IPS-15b (cell line): ENCODE data around the gene IBA57.

Experiments
- H3K27me3 ChIP-seq: one replicate; pipeline ENCODE4 v1.6.1; 2013; ENCODE audit warnings: low read length; ENCODE audit not compliant: control insufficient read depth, insufficient read depth
- H3K36me3 ChIP-seq: one replicate; pipeline ENCODE4 v1.6.1; 2013; ENCODE audit warnings: low read length; ENCODE audit not compliant: control insufficient read depth, insufficient read depth
- H3K4me1 ChIP-seq: one replicate; pipeline ENCODE4 v1.6.1; 2013; ENCODE audit warnings: mild to moderate bottlenecking, low read length; ENCODE audit not compliant: control insufficient read depth, insufficient read depth
- H3K4me3 ChIP-seq: one replicate; pipeline ENCODE4 v1.5.1; 2013; ENCODE audit warnings: low read depth, low read length
- H3K9ac ChIP-seq: one replicate; pipeline ENCODE4 v1.6.1; 2013; ENCODE audit warnings: low read depth, mild to moderate bottlenecking, low read length
- H3K9me3 ChIP-seq: one replicate; pipeline ENCODE4 v1.6.1; 2013; ENCODE audit warnings: mild to moderate bottlenecking, low read length; ENCODE audit not compliant: control insufficient read depth, insufficient read depth

Gene IBA57

GRCh38 chr1:228209657-228210056 is 44.1 kb downstream of the IBA57 start:
- H3K9me3 ChIP-seq: no peaks in the 10 kb centered on the region
- H3K36me3 ChIP-seq: no peaks in the 10 kb centered on the region
- H3K4me3 ChIP-seq: no peak overlapping the region
- H3K9ac ChIP-seq: no peak overlapping the region
- no peaks in the 10 kb centered on the region for H3K4me1 ChIP-seq
- peaks cover 5% of the 10 kb centered on the region for H3K27me3 ChIP-seq

DNA sequence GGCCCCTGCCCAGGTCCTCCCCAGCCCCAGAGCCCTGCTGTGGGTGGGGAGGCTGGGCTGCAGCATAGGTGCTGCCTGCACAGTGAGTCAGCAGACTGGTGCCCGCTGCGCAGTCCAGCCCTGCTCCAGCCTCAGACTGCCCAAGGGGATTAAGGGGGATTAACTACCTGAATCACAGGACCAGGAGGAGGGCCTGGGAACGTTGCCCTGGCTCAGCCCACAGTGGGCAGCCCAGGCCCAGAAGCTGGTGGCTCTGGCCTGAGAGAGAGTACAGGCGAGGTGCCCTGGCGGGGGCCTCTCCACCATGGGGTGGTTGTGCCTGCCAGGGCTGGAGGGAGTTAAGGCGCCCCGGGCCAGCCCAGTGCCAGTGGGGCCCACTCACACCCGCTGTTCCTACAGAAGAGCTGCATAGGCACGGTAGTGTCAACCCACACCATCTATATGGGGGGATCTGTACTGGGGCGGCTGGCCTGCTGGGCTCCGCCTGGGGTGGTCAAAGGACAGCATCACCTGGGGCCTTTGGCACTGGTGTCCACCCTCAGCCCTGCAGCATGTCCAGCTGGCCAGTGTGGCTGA is 44.6 kb downstream of the IBA57 start:
- Histone ChIP-seq H3K9me3 (no peaks in the 10 kb centered on the region), H3K36me3 (no peaks in the 10 kb centered on the region), H3K4me3 (no peak overlapping the region), H3K27me3 (peaks cover 5% of the 10 kb centered on the region), H3K9ac (no peak overlapping the region), H3K4me1 (no peaks in the 10 kb centered on the region)

GRCh38 chr1:228210712-228211530 is 45.3 kb downstream of the IBA57 start:
- Histone ChIP-seq H3K27me3 (peaks cover 5% of the 10 kb centered on the region), H3K4me1 (no peaks in the 10 kb centered on the region), H3K9me3 (no peaks in the 10 kb centered on the region), H3K36me3 (no peaks in the 10 kb centered on the region), H3K4me3 (no peak overlapping the region), H3K9ac (no peak overlapping the region)

- H3K4me3 ChIP-seq: peak overlapping the region; percentile 49
- peaks cover 5% of the 10 kb centered on the region for H3K27me3 ChIP-seq
- no peaks in the 10 kb centered on the region for H3K4me1 ChIP-seq
- no peaks in the 10 kb centered on the region for H3K36me3 ChIP-seq
- H3K9me3 ChIP-seq: no peaks in the 10 kb centered on the region
- H3K9ac ChIP-seq: no peak overlapping the region
These were observed 46.2 kb downstream of the IBA57 start for GRCh38 chr1:228211531-228212414.

- Histone ChIP-seq H3K36me3 (no peaks in the 10 kb centered on the region), H3K4me3 (peak overlapping the region; percentile 49), H3K9ac (no peak overlapping the region), H3K4me1 (no peaks in the 10 kb centered on the region), H3K27me3 (peaks cover 5% of the 10 kb centered on the region), H3K9me3 (no peaks in the 10 kb centered on the region)
These were observed 46.9 kb downstream of the IBA57 start for GRCh38 chr1:228212415-228212965.

DNA sequence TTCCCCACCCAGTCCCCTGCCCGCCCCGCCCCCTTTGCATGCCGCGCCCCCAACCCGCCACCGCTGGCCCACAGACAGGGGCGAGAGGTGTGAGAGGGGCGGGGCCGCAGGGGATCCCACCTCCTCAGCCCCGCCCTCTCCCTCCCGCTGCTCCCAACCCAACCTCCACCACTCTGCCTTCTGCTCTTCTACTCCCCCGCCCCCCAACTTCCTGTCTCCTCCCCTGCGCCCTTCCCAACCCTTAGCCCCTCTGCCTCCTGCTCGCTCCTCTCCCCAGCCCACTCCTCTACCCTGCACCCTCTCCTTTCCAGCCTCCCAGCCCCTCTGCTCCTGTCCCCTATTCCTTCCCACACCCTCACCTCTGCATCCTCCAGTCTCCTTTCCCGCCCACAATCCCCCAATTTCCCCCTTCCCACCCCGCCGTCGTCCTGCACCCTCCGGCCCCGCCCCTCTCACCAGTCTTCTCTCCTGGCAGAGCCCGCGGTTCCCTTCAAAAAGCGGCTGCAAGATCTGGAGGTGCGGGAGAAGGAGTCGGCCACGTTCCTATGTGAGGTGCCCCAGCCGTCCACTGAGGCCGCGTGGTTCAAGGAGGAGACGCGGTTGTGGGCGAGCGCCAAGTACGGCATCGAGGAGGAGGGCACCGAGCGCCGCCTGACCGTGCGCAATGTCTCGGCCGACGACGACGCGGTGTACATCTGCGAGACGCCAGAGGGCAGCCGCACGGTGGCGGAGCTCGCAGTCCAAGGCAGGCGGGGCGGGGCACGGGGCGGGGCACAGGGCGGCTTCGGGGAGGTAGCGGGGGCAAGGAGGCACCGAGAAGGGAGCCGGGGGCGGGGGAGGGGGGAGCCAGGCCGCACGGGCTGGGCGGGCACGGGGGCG is 47.6 kb downstream of the IBA57 start:
- H3K4me3 ChIP-seq: peak overlapping the region; percentile 58
- peaks cover 5% of the 10 kb centered on the region for H3K27me3 ChIP-seq
- no peak overlapping the region for H3K9ac ChIP-seq
- no peaks in the 10 kb centered on the region for H3K36me3 ChIP-seq
- no peaks in the 10 kb centered on the region for H3K4me1 ChIP-seq
- no peaks in the 10 kb centered on the region for H3K9me3 ChIP-seq

GRCh38 chr1:228213917-228214808 is 48.6 kb downstream of the IBA57 start:
- Histone ChIP-seq H3K4me3 (peak overlapping the region; percentile 48), H3K4me1 (no peaks in the 10 kb centered on the region), H3K27me3 (peaks cover 5% of the 10 kb centered on the region), H3K9me3 (no peaks in the 10 kb centered on the region), H3K36me3 (no peaks in the 10 kb centered on the region), H3K9ac (no peak overlapping the region)

- H3K4me1 ChIP-seq: no peaks in the 10 kb centered on the region
- no peak overlapping the region for H3K4me3 ChIP-seq
- no peaks in the 10 kb centered on the region for H3K9me3 ChIP-seq
- H3K27me3 ChIP-seq: peaks cover 5% of the 10 kb centered on the region
- H3K9ac ChIP-seq: no peak overlapping the region
- H3K36me3 ChIP-seq: no peaks in the 10 kb centered on the region
These were observed 49.5 kb downstream of the IBA57 start for GRCh38 chr1:228214921-228215662.

DNA sequence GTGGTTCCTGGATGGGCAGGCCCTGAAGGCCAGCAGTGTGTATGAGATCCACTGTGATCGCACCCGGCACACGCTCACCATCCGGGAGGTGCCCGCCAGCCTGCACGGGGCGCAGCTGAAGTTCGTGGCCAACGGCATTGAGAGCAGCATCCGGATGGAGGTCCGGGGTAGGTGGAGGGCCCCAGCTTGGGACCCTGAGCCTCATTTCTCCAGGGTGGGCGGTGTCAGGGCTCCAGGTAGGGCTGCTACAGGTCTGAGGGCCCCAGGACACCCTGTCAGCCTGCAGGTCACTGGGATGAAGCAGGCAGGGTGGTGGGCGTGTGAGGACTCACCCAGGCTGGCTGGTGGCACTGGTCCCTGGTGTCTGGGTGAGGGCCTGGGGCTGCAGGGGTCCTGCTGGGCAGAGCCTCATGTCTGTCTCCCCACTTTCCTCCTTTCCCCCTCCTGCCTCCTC is 50.1 kb downstream of the IBA57 start:
- no peak overlapping the region for H3K9ac ChIP-seq

More for the DNA sequence above, 50.1 kb downstream of the IBA57 start:
- peaks cover 5% of the 10 kb centered on the region for H3K27me3 ChIP-seq
- no peaks in the 10 kb centered on the region for H3K36me3 ChIP-seq
- no peaks in the 10 kb centered on the region for H3K9me3 ChIP-seq
- H3K4me3 ChIP-seq: no peak overlapping the region
- H3K4me1 ChIP-seq: no peaks in the 10 kb centered on the region
